IPS DF 19.7 (cell line): ENCODE data around the gene MRPL21.

Experiments
- DNase-seq: peaks from one replicate; pipeline ENCODE4 v3.0.0-alpha.2; 2013; ENCODE audit warnings: low read depth, low spot score

Gene MRPL21

DNA sequence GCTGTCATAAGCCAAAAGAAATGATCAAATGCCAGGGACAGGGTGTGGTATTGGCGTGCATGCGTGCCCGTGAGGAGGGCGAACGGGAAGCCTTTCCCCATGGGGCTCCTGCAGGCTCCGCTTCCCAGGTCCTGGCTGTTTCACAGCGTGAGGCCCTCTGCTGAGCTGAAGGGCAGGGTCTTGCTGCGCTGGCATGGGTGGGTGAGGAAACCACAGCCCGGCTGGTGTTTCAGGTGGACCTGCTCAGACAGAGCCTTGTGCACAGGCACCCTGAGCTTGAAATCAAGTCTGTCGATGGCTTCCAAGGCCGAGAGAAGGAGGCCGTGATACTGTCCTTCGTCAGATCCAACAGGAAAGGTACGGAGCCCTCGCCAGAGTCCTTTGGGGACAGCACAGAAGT lies 31.4 kb upstream of the MRPL21 start:
- no peak for DNase-seq

GRCh38 chr11:68934666-68935065 lies 31.0 kb upstream of the MRPL21 start:
- DNase-seq: no peak

DNA sequence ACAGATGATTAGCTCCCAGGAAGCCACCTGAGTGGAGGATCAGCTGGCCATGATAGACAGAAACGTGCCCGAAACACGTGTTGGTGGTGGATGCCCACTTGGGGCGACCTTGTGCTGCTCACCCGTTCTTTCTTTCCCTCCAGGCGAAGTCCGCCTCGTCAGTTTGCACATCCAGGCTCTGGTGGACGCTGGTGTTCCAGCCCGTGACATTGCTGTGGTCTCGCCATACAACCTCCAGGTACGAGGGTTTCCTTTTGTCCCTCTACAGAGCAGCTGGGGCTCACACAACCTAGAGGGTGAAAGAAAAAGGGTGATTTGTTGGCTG lies 30.7 kb upstream of the MRPL21 start:
- no peak for DNase-seq

DNA sequence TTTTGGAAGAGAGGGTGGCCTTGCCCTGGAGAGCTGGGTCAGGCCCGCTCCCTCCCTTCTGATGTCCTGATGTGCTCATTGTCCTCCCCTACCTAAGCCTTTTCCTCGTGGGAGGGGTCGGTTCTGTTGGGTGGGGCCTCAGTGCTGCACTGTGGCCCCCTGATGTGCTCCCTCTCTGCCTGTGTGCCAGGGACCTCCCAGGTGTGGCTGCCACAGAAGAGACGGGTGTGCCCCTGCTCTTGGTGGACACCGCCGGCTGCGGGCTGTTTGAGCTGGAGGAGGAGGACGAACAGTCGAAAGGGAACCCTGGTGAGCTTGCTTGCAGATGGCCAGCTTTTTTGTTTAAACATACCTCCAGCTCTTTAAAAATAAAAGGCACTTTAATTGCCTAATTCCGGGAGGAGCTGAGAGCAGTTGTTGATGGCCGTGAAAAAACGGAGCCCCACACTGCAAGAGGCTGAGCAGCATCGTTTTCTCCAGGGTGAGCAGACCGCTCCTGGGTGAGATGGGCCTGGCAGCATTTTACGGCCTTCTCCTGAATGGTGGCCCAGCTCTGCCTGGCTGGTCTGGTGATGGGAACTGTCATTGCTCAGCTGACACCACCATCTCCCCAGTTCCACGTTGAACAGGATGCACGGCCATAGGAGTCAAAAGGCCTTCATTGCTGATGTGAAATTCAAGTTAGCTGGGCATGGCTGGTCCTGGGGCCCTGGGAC lies 30.1 kb upstream of the MRPL21 start:
- no peak for DNase-seq

- no peak for DNase-seq
Observed at GRCh38 chr11:68932933-68933577, 29.4 kb upstream of the MRPL21 start.

DNA sequence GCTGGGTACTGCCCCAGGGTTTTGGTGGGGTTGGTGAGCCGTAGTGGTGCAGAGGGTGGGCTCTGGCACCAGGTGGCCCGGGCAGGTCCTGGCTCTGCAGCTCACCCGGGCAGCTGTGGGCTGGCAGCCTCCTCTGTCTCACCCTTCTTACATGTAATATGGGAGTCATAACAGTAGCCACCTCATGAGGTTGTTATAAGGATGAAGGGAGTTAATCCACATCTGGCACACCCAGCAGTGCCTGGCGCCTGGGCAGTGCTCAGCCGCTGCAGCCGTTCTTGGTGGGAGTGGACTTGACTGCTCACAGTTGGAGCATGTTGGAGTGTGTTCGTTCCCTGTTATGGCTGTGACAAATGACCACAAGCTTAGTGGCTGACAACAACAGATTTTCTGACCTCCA lies 28.7 kb upstream of the MRPL21 start:
- DNase-seq: no peak

- no peak for DNase-seq
Observed at GRCh38 chr11:68931911-68932310, 28.3 kb upstream of the MRPL21 start.

GRCh38 chr11:68930991-68931855 lies 27.6 kb upstream of the MRPL21 start:
- DNase-seq: no peak

- no peak for DNase-seq
Observed at GRCh38 chr11:68929706-68930570, 26.3 kb upstream of the MRPL21 start.

- DNase-seq: no peak
Observed at GRCh38 chr11:68929135-68929534, 25.5 kb upstream of the MRPL21 start.

- DNase-seq: no peak
Observed at GRCh38 chr11:68928136-68928880, 24.7 kb upstream of the MRPL21 start.

DNA sequence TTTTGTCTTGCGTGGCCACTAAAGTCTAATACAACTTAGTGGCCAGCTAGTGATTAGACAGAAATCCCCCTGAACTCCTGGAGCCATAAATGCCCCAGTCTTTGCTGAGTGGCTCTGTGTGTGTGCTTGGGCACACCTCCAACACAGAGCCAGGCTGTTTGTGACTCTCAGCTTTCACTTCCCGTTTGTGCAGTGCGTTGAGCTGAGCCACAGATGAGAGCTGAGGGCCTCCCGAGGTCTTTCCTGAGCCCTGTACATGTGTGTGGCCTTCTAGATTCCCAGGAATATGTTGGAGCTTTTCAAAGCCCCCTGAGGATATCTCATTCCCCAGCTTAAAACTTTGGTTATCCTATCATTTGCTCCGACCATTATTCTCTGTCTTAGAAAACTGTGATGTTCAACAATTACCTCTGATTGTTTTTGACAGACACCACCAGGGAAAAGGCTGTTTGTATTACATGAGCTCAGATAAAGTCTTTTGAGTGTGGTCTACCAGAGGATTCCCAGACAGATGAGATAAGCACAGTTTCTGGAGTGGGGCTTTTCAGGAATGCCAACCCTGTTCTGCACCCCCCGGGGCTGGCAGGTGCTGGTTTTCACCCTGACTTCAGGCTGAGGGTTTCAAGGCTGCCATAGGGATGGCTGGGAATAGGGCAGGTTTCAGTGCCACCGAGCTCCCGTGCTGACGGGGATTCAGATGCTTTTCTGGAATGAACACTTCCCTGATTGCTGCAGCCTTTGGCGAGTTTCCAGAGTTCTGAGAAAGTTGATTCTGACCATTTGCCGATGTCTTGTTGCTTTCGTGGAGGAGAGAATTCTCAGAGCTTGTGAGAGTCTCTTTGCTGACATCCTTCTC lies 23.9 kb upstream of the MRPL21 start:
- DNase-seq: no peak

DNA sequence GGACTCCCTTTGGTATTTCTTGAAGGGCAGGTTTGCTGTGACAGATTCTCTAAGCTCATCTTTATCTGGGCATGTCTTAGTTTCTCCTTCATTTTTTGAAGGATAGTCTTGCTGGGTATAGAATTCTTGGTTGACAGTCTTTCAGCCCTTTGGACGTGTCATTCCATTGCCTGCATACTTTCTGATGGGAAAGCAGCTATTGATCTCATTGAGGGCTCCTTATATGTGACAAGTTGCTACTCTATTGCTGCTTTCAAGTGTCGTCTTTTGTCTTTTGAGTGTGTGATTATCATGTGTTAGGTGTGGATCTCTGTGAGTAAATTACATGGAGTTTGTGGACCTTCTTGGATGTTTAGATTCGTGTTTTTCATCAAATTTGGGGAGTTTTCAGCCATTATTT lies 22.0 kb upstream of the MRPL21 start:
- no peak for DNase-seq

DNA sequence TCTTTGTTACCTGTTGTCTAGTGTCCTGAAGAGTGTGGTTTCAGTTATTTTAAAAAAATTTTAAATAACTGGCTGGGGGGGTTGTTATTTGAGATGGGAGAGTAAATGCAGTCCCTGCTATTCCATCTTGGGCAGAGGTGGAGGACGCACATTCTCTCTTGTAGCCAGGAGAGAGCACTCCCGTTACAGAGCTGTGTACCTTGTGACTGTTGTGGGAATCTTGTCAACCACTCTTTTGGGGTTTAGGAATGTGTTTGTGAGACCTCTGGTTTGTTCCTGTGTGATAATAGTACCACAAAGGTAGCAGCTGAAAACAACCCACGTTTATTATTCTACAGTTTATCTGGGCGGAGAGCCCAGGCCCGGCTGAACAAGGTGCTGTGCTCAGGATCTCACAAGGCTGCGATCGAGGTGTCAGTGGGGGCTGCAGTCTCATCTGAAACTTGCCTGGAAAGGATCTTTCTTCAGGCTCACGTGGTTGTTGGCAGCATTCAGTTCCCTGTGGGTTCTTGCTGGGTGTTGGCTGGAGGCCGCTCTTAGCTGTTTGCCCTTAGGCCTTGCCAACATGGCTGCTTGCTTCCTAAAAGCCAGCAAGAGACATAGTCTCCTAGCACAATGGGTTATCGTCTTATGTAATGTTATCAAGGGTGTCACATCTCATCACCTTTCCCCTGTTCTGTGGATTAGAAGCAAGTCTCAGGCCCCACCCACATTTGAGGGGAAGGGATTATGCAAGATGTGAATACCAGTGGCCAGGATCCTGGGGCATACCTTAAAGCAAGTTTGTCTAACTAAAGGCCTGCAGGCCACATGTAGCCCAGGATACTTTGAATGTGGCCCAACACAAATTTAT lies 20.7 kb upstream of the MRPL21 start:
- DNase-seq: no peak

DNA sequence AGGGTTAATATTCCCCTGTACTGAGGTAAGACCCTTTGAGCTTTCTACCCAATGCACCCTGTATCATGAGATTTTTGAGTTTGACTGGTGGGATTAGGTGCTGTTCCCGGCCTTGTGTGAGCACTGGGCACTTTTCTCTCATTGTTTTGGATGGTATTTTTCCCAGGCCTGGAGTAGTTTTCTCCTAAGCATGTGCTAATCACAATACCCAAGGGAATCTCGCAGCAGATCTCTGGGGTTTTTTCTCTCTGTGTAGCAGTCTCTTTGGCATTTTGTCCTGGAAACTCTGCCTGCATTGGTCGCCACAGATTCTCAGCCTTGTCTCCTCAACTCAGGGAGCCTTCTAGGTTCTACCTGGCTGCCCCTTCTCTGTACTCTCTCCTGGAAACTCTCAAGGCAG lies 20.0 kb upstream of the MRPL21 start:
- no peak for DNase-seq

DNA sequence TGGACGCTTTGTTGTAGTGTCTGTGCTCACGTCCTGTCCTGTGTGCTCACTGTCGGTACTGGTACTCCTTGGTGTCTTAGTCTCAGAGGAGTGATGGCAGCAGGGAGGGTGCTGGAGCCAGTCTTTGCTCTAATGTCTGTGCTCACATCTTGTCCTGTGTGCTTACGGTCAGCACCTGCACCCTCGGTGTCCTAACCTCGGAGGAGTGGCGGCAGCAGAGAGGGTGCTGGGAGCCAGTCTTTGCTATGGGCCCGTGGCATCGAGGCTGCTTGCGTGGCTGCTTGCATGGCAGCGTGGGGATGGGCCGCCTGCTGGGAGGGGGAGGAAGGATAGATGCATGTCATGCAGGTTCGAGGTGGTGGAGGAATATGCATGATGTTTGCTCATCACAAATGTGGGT lies 12.8 kb upstream of the MRPL21 start:
- DNase-seq: no peak

DNA sequence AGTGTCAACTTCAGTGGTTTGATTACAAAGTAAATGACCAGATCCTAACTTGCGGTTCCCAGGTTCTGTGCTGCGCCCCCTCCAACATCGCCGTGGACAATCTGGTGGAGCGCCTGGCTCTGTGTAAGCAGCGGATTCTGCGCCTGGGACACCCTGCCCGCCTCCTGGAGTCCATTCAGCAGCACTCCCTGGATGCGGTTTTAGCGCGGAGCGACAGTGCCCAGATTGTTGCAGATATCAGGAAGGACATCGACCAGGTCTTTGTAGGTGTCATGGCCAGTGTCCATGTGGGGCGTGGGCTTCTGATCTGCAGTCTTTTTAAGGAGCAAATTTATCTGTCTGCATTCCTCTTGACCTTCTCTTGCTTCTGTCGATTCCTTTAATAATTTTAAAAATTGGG lies 11.1 kb upstream of the MRPL21 start:
- no peak for DNase-seq

- DNase-seq: no peak
Observed at GRCh38 chr11:68913188-68913587, 9.6 kb upstream of the MRPL21 start.

DNA sequence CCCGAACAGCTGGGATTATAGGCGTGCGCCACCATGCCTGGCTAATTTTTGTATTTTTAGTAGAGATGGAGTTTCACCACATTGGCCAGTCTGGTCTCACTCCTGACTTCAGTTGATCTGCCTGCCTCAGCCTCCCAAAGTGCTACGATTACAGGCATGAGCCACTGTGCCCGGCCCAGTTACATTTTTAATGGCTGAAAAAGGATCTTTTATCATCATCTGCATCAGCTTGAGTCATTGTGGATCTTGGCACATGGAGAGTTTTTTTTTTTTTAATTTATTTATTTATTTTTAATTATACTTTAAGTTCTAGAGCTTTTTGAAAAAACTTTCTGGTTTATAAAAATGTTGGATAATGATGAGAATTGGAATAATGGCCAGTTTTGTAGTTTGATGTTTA lies 8.6 kb upstream of the MRPL21 start:
- no peak for DNase-seq
